Upper lobe of left lung (tissue), 6 donors: ENCODE results near the gene DHRS13. TPM values are rescaled to one million over a fixed set of nuclear protein-coding genes. Genes with fewer than 3 reads are reported as not detected.

ENCODE experiments used
- ATAC-seq, 2 donors: fragments of 200-7000 bp; cut with Tn5 transposase; one replicate each; pipeline ENCODE4 v1.9.1; 2022; ENCODE audit warnings: mild to moderate bottlenecking in 2 of 2, moderate library complexity in 2 of 2; ENCODE audit not compliant: low FRiP score in 2 of 2
- DNase-seq, 2 donors: peaks; one replicate each; pipeline ENCODE4 v3.0.0-alpha.2; 2019 to 2020
- H3K27ac ChIP-seq, 4 donors: fragments of 200-600 bp; sonication (generic); one replicate each; pipeline ENCODE4 v1.5.1; 2016 to 2019
- H3K27me3 ChIP-seq, 4 donors: fragments of 200-600 bp; sonication (generic); one replicate each; pipeline ENCODE4 v1.5.1; 2017 to 2019
- H3K36me3 ChIP-seq, 4 donors: fragments of 200-600 bp; sonication (generic); one replicate each; pipeline ENCODE4 v1.5.1; 2016 to 2019
- H3K4me1 ChIP-seq, 4 donors: fragments of 200-600 bp; sonication (generic); one replicate each; pipeline ENCODE4 v1.5.1; 2018 to 2019
- H3K4me3 ChIP-seq, 4 donors: fragments of 200-600 bp; sonication (generic); one replicate each; pipeline ENCODE4 v1.5.1; 2017 to 2019; ENCODE audit warnings: mild to moderate bottlenecking in 2 of 4, moderate library complexity in 1 of 4
- H3K9me3 ChIP-seq, 4 donors: fragments of 200-600 bp; sonication (generic); one replicate each; pipeline ENCODE4 v1.5.1; 2018 to 2019
- CTCF ChIP-seq, 6 experiments: fragments of 450-650 bp in 4 of 6; fragments of 200-600 bp in 2 of 6; sonication (generic) in 2 of 6; IDR thresholded peaks; one replicate each; pipeline ENCODE4 v1.5.1; 2016 to 2019; ENCODE audit warnings: antibody characterized with exemption in 6 of 6
- EP300 ChIP-seq, 4 donors: sonication (generic); formaldehyde crosslinking; IDR thresholded peaks; one replicate each; pipeline ENCODE4 v1.5.1; 2017; ENCODE audit warnings: antibody characterized with exemption in 4 of 4, control low read depth in 2 of 4
- POLR2A ChIP-seq, 4 donors: fragments of 450-650 bp; IDR thresholded peaks; one replicate each; pipeline ENCODE4 v1.5.1; 2016 to 2017; ENCODE audit warnings: antibody characterized with exemption in 4 of 4, mild to moderate bottlenecking in 2 of 4
- POLR2AphosphoS5 ChIP-seq, 2 donors: sonication (generic); formaldehyde crosslinking; IDR thresholded peaks; one replicate each; pipeline ENCODE4 v1.5.1; 2017; ENCODE audit warnings: antibody characterized with exemption in 2 of 2
- WGBS, 2 donors: methylation state at CpG; one replicate each; pipeline ENCODE4 v1.1.5; 2017 to 2018; 5-methylcytosine and 5-hydroxymethylcytosine counted together
- total RNA-seq, 6 donors: library from RNA; depleted of rRNA in 4 of 6; stranded (reverse); fragments of >200 nt in 4 of 6; gene quantifications; one replicate each; pipeline versions ENCODE4 v1.1.0 to v1.2.1, GENCODE V29; 2016 to 2021
- donor health status: DM: no; HTN: no; CAD: no; lungs with moderate emphysema.
- donor health status: DM: no; HTN: yes; CAD: no; lungs with severe emphysema.

The DHRS13 gene
- total RNA-seq, 6 donors from 2014 or later, result 2.1 to 21.8 (median 15.0) TPM

- no peak for ATAC-seq
- 87% methylated on average over 11 to 13 of the region's 13 CpGs for WGBS, 2 donors
Measured at GRCh38 chr17:28865946-28866752, 36.7 kb downstream of the DHRS13 start.

GRCh38 chr17:28864991-28865849 is 37.7 kb downstream of the DHRS13 start:
- Histone ChIP-seq H3K4me3 (no peak overlapping the region), H3K27ac (peak overlapping the region in 2 of 4 donors; percentile 27 to 78), H3K4me1 (peaks cover 0 to 8% (median 2%) of the 10 kb centered on the region in 4 donors), H3K9me3 (no peaks in the 10 kb centered on the region), H3K36me3 (peaks cover 6 to 15% (median 11%) of the 10 kb centered on the region in 4 donors), H3K27me3 (no peaks in the 10 kb centered on the region)
- WGBS, 2 donors, result 75 to 85% methylated on average over 7 to 11 of the region's 11 CpGs
- ATAC-seq (no peak), DNase-seq (peak in 1 of 2 donors; percentile 23)
- no peak for TF ChIP-seq EP300 (IDR thresholded peaks at IDR 0.05)
- TF ChIP-seq POLR2A (IDR thresholded peaks at IDR 0.05), result no peak

More at GRCh38 chr17:28865946-28866752, 36.7 kb downstream of the DHRS13 start:
- no peak for TF ChIP-seq POLR2A (IDR thresholded peaks at IDR 0.05)
- TF ChIP-seq CTCF (IDR thresholded peaks at IDR 0.05), result no peak
- no peak for TF ChIP-seq EP300 (IDR thresholded peaks at IDR 0.05)
- no peak for TF ChIP-seq POLR2AphosphoS5 (IDR thresholded peaks at IDR 0.05)
- H3K4me1 ChIP-seq, result peaks cover 0 to 8% (median 2%) of the 10 kb centered on the region in 4 donors
- no peaks in the 10 kb centered on the region for H3K27me3 ChIP-seq
- H3K27ac ChIP-seq, result peak overlapping the region in 1 of 4 donors; percentile 78
- H3K36me3 ChIP-seq, result peaks cover 0 to 5% (median 2%) of the 10 kb centered on the region in 4 donors
- H3K9me3 ChIP-seq, result no peaks in the 10 kb centered on the region
- no peak for DNase-seq
- no peak overlapping the region for H3K4me3 ChIP-seq

GRCh38 chr17:28863953-28864352 is 38.9 kb downstream of the DHRS13 start:
- 95 to 100% methylated on average over 1 of the region's 1 CpG for WGBS, 2 donors
- TF ChIP-seq POLR2AphosphoS5 (IDR thresholded peaks at IDR 0.05), result no peak
- TF ChIP-seq POLR2A (IDR thresholded peaks at IDR 0.05), result no peak
- no peak for TF ChIP-seq CTCF (IDR thresholded peaks at IDR 0.05)
- no peak for TF ChIP-seq EP300 (IDR thresholded peaks at IDR 0.05)

GRCh38 chr17:28862561-28862960 is 40.3 kb downstream of the DHRS13 start:
- H3K4me1 ChIP-seq, result peaks cover 0 to 8% (median 2%) of the 10 kb centered on the region in 4 donors
- no peak overlapping the region for H3K27ac ChIP-seq
- no peaks in the 10 kb centered on the region for H3K9me3 ChIP-seq
- TF ChIP-seq EP300 (IDR thresholded peaks at IDR 0.05), result no peak
- no peak for TF ChIP-seq POLR2A (IDR thresholded peaks at IDR 0.05)
- TF ChIP-seq POLR2AphosphoS5 (IDR thresholded peaks at IDR 0.05), result no peak
- no peak for TF ChIP-seq CTCF (IDR thresholded peaks at IDR 0.05)
- H3K4me3 ChIP-seq, result no peak overlapping the region
- DNase-seq (no peak), ATAC-seq (no peak)
- WGBS, 2 donors, result 87 to 95% methylated on average over 3 of the region's 3 CpGs
- peaks cover 17 to 41% (median 36%) of the 10 kb centered on the region in 4 donors for H3K36me3 ChIP-seq
- H3K27me3 ChIP-seq, result no peaks in the 10 kb centered on the region

More at GRCh38 chr17:28863953-28864352, 38.9 kb downstream of the DHRS13 start:
- ATAC-seq (no peak), DNase-seq (no peak)
- H3K4me1 ChIP-seq, result peaks cover 0 to 8% (median 2%) of the 10 kb centered on the region in 4 donors
- no peaks in the 10 kb centered on the region for H3K27me3 ChIP-seq
- no peak overlapping the region for H3K27ac ChIP-seq
- H3K36me3 ChIP-seq, result peaks cover 10 to 27% (median 22%) of the 10 kb centered on the region in 4 donors
- no peaks in the 10 kb centered on the region for H3K9me3 ChIP-seq
- H3K4me3 ChIP-seq, result no peak overlapping the region
